ENCODE data around the gene GDF10. TPM values are rescaled to one million over a fixed set of nuclear protein-coding genes. Genes with fewer than 3 reads are reported as not detected.

Gene GDF10
- polyA plus RNA-seq, 1 donor (not counting 4 experiments of a cell fraction or from before 2014, with no cell fraction given) = not detected

- DNase-seq (ENCODE audit: low read depth, low spot score) = no peak
- Histone ChIP-seq H3K27ac (ENCODE audit: control insufficient read depth, insufficient read depth, low read length) (no peak overlapping the region), H3K9me1 (ENCODE audit: control insufficient read depth, extremely low read depth, insufficient read depth, low read length) (no peaks in the 10 kb centered on the region), H3K36me3 (ENCODE audit: control insufficient read depth in 2 of 2, extremely low read depth in 1 of 2, insufficient read depth in 2 of 2, low read length in 2 of 2) (no peaks in the 10 kb centered on the region), H3K9me3 (ENCODE audit: control insufficient read depth, low read depth, low read length) (no peaks in the 10 kb centered on the region), H3K27me3 (ENCODE audit: control insufficient read depth, extremely low read depth, insufficient read depth, low read length) (peaks cover 22% of the 10 kb centered on the region), H4K20me1 (ENCODE audit: control insufficient read depth, extremely low read depth, insufficient read depth, low read length) (no peaks in the 10 kb centered on the region), H3K9ac (ENCODE audit: control insufficient read depth, extremely low read depth, insufficient read depth, low read length) (no peak overlapping the region), H3K4me2 (ENCODE audit: control insufficient read depth, extremely low read depth, insufficient read depth, low read depth, low read length) (no peak overlapping the region), H3K79me2 (ENCODE audit: control insufficient read depth, insufficient read depth, low read length) (no peaks in the 10 kb centered on the region), H3K4me1 (ENCODE audit: control insufficient read depth, extremely low read depth, insufficient read depth, low read length) (no peaks in the 10 kb centered on the region), H3K4me3 (ENCODE audit: control insufficient read depth in 2 of 3, extremely low read depth in 1 of 3, insufficient read depth in 2 of 3, low read depth in 1 of 3, low read length in 3 of 3) (no peak overlapping the region), H2AFZ (ENCODE audit: control insufficient read depth, low read length) (no peak overlapping the region)
- no peak for FAIRE-seq
- no peak for TF ChIP-seq EZH2 (IDR thresholded peaks at IDR 0.05; ENCODE audit: low read length)
- TF ChIP-seq, protein P1, sequence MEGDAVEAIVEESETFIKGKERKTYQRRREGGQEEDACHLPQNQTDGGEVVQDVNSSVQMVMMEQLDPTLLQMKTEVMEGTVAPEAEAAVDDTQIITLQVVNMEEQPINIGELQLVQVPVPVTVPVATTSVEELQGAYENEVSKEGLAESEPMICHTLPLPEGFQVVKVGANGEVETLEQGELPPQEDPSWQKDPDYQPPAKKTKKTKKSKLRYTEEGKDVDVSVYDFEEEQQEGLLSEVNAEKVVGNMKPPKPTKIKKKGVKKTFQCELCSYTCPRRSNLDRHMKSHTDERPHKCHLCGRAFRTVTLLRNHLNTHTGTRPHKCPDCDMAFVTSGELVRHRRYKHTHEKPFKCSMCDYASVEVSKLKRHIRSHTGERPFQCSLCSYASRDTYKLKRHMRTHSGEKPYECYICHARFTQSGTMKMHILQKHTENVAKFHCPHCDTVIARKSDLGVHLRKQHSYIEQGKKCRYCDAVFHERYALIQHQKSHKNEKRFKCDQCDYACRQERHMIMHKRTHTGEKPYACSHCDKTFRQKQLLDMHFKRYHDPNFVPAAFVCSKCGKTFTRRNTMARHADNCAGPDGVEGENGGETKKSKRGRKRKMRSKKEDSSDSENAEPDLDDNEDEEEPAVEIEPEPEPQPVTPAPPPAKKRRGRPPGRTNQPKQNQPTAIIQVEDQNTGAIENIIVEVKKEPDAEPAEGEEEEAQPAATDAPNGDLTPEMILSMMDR (optimal IDR thresholded peaks at IDR 0.05 in 1 of 3, IDR thresholded peaks at IDR 0.05 in 1 of 3, conservative IDR thresholded peaks at IDR 0.05 in 1 of 3; ENCODE audit: extremely low read depth in 1 of 3, insufficient read depth in 2 of 3, low read length in 3 of 3) = no peak
- dilution Hi-C loops (cut with MboI; ENCODE audit: extremely low pct_ligation_motif_present, low sequenced_read_pairs) = no loop called here
Observed at GRCh38 chr10:47253030-47253637, 46.9 kb upstream of the GDF10 start.

- no peak overlapping the region for H3K4me2 ChIP-seq (ENCODE audit: control insufficient read depth, extremely low read depth, insufficient read depth, low read depth, low read length)
- TF ChIP-seq, protein P1 (optimal IDR thresholded peaks at IDR 0.05 in 1 of 3, IDR thresholded peaks at IDR 0.05 in 1 of 3, conservative IDR thresholded peaks at IDR 0.05 in 1 of 3; ENCODE audit: extremely low read depth in 1 of 3, insufficient read depth in 2 of 3, low read length in 3 of 3) = no peak
- TF ChIP-seq EZH2 (IDR thresholded peaks at IDR 0.05; ENCODE audit: low read length) = no peak
- H3K27ac ChIP-seq (ENCODE audit: control insufficient read depth, insufficient read depth, low read length) = no peak overlapping the region
- peaks cover 22% of the 10 kb centered on the region for H3K27me3 ChIP-seq (ENCODE audit: control insufficient read depth, extremely low read depth, insufficient read depth, low read length)
- no peak overlapping the region for H3K9ac ChIP-seq (ENCODE audit: control insufficient read depth, extremely low read depth, insufficient read depth, low read length)
- H3K9me1 ChIP-seq (ENCODE audit: control insufficient read depth, extremely low read depth, insufficient read depth, low read length) = no peaks in the 10 kb centered on the region
- H3K36me3 ChIP-seq (ENCODE audit: control insufficient read depth in 2 of 2, extremely low read depth in 1 of 2, insufficient read depth in 2 of 2, low read length in 2 of 2) = no peaks in the 10 kb centered on the region
- no peak for FAIRE-seq
- H3K9me3 ChIP-seq (ENCODE audit: control insufficient read depth, low read depth, low read length) = no peaks in the 10 kb centered on the region
- no peak overlapping the region for H2AFZ ChIP-seq (ENCODE audit: control insufficient read depth, low read length)
- H3K4me1 ChIP-seq (ENCODE audit: control insufficient read depth, extremely low read depth, insufficient read depth, low read length) = no peaks in the 10 kb centered on the region
- H4K20me1 ChIP-seq (ENCODE audit: control insufficient read depth, extremely low read depth, insufficient read depth, low read length) = no peaks in the 10 kb centered on the region
- no peak for DNase-seq (ENCODE audit: low read depth, low spot score)
- H3K79me2 ChIP-seq (ENCODE audit: control insufficient read depth, insufficient read depth, low read length) = no peaks in the 10 kb centered on the region
- dilution Hi-C loops (cut with MboI; ENCODE audit: extremely low pct_ligation_motif_present, low sequenced_read_pairs) = no loop called here
- no peak overlapping the region for H3K4me3 ChIP-seq (ENCODE audit: control insufficient read depth in 2 of 3, extremely low read depth in 1 of 3, insufficient read depth in 2 of 3, low read depth in 1 of 3, low read length in 3 of 3)
Observed at GRCh38 chr10:47253651-47254375, 46.2 kb upstream of the GDF10 start.

Data from keratinocyte (primary cell).